HG02885 (cell line): ENCODE results near the gene ISG20L2.
"Not testable (repeated sequence)": the region's sequence is repeated elsewhere in the genome, so short reads cannot be mapped to it uniquely, and the experiment has no call there.

Source experiments
- ATAC-seq: cut with Tn5 transposase; IDR thresholded peaks from one replicate; pipeline ENCODE4 v1.9.1; 2021; ENCODE audit warnings: mild to moderate bottlenecking; ENCODE audit not compliant: unreplicated experiment, poor library complexity

The ISG20L2 gene

GRCh38 chr1:156728599-156729462 is at the start of gene ISG20L2:
Gene ISG20L2, minus strand, starts transcription at chr1:156728766. Its CDS starts 1,114 bp downstream, at chr1:156727652.
- ATAC-seq: peak; percentile 89

- ATAC-seq: no peak
These were observed 49.0 kb upstream of the ISG20L2 start for GRCh38 chr1:156777573-156777972.

DNA sequence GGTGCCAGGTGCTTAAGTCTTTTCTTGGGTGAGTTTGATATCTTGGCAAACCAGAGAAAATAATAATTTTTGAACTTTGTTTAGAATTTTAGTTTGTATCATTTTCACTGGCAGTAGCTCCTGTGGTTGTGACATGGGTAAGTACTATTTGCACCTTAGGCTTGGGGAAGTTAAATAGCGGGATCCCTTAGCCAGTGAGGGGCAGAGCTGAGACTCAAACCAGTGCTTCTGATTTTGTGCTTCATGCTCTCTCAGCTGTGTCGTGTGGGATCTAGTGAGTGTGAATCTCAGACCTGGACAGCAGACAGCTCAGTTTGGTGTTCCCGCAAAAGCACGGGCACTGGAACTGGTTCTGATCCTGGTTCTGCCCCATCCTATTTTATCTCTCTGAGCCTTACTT is 48.4 kb upstream of the ISG20L2 start:
- ATAC-seq: no peak

GRCh38 chr1:156775799-156776198 is 47.2 kb upstream of the ISG20L2 start:
- ATAC-seq: no peak

- no peak for ATAC-seq
These were observed 45.0 kb upstream of the ISG20L2 start for GRCh38 chr1:156773607-156774006.

DNA sequence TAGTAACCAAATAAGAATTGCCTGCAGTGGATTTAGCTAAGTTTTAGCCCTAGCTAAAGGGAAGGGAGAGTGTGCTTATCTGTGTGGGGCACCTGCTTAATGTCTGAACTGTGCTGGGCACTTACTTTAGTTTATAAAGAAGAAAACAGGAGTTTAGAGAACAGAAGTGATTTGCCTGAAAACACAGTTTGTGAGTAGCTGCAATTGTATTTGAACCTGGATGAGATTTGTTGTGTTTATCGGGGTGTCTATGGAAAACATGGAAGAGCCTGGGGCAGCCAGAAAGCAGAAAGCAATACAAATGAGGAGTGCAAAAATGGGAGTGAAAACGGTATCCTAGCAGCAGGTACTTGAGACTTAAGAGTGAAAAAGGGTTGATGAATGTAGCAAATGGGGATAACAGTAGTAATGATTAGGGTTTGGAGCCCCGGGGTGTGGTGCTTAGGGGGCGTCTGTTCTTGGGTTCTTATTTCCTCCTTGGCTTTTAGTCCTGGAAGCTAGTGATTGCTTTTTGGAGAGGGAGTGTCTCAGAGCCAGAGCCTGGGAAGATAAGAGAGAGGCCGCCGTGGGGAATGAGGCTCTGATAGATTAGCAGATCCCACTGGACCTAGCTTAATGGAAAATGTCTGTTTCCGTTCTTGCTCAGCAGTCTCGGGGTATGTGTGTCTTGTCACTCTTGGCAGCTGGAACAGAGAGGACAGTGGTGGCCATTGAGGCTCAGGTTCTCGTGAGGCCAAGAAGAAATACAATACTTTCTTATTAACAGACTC is 44.3 kb upstream of the ISG20L2 start:
- no peak for ATAC-seq

DNA sequence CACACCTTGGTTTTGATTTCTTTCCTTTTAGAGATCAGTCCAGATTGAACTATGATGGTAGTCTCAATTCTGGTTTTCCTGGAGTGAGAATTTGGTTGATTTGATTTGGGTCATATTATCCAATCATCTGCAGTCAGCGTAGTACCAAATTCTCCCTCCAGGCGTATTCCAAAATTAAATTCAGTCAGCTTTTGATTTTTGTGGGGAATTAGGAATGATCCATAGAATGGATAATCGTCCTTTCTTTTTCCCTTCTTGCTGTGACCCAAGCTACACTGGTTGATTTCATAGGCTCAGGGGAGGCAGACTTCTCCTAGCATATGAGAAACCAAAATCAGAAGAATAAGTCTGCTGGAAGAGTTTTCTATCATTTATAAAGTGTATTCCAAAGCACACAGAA is 43.7 kb upstream of the ISG20L2 start:
- ATAC-seq: no peak

- ATAC-seq: no peak
These were observed 40.2 kb upstream of the ISG20L2 start for GRCh38 chr1:156768610-156769295.

GRCh38 chr1:156767879-156768604 is 39.5 kb upstream of the ISG20L2 start:
- peak; percentile 14 for ATAC-seq

- ATAC-seq: peak; percentile 92
These were observed 38.7 kb upstream of the ISG20L2 start, which contains the start of gene PRCC for GRCh38 chr1:156767101-156767878. Gene PRCC, plus strand, starts transcription at chr1:156767535. Its CDS starts 237 bp downstream, at chr1:156767772.

GRCh38 chr1:156766298-156767100 is 37.9 kb upstream of the ISG20L2 start:
- ATAC-seq: peak; percentile 3

GRCh38 chr1:156765666-156766065 is 37.1 kb upstream of the ISG20L2 start:
- ATAC-seq: no peak

- ATAC-seq: not testable (repeated sequence)
These were observed 36.6 kb upstream of the ISG20L2 start for GRCh38 chr1:156765136-156765535.

- no peak for ATAC-seq
These were observed 32.2 kb upstream of the ISG20L2 start for GRCh38 chr1:156760796-156761104.

DNA sequence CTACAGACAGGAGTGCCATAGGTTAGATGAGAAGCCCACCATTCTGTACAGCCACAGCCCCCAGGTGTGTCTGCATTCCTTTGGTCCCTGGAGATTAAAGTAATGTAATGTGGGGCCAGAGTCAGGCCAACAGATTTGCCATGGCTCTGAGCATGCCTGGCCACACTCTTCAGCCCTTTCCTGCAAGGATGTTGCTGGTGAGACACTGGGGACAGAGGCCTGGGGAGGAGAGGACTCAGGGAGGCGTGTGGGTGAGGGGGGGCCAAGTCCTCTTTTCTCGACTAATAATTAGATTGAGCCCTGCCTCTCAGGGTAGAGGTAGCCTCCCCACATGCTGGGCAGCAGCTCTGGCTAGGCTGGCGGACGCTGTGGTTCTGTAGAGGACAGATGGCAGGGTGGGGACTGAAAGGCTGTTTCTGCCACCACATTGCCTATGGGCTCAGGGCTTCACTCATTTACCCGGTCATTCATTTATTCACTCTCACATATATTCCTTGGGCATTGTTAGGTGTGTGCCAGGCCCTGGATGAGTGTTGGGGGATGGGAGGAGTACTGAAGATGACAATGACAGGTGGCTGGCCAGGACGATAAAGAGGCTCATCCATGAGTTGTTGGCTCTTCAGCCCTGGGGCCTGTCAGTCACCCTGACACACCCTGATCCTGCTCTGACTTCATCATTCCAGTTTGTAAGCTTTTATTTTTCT is 31.7 kb upstream of the ISG20L2 start:
- no peak for ATAC-seq

DNA sequence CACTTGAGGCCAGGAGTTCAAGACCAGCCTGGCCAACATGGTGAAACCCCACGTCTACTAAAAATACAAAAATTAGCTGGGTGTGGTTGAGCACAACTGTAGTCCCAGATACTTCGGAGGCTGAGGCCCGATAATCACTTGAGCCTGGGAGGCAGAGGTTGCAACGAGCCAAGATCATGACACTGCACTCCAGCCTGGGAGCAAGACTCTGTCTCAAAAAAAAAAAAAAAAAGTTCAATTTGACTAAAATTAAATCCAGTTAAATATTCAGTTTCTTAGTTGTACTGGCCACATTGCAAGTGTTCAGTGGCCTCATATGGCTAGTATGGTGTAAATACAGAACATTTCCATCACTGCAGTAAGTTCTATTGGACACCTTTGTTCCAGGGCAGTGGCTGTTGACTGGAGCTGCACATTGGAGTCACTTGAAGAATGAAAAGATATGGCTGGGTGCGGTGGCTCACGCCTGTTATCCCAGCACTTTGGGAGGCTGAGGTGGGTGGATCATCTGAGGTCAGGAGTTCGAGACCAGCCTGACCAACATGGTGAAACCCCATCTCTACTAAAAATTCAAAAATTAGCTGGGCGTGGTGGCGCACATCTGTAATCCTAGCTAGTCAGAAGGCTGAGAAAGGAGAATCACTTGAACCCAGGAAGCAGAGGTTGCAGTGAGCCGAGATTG is 29.1 kb upstream of the ISG20L2 start:
- not testable (repeated sequence) for ATAC-seq

DNA sequence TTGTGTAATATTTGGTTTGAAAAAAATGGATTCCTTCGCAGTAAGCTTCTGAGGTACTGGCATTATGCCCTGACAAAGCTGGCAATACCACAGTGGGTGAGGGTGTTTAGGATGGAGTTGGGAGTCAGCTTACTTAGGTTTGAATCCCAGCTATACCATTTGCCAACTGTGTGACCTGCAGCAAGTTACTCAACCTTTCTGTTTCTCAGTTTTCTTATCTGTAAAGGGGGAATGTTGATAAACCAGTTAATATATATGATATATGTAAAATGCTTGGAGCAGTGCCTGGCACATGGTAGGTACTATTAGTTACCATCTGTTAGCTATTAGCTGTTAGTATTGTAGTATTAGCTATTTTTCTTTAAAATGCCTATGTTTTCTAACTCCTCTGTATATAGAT is 27.8 kb upstream of the ISG20L2 start:
- ATAC-seq: no peak
